ENCODE data around the gene GFAP. TPM values are rescaled to one million over a fixed set of nuclear protein-coding genes. Genes with fewer than 3 reads are reported as not detected.
"Not testable (repeated sequence)": the region's sequence is repeated elsewhere in the genome, so short reads cannot be mapped to it uniquely, and the experiment has no call there.

GFAP gene
- total and polyA plus RNA-seq, 4 donors, result 2,649 to 3,418 (median 2,966) TPM

DNA sequence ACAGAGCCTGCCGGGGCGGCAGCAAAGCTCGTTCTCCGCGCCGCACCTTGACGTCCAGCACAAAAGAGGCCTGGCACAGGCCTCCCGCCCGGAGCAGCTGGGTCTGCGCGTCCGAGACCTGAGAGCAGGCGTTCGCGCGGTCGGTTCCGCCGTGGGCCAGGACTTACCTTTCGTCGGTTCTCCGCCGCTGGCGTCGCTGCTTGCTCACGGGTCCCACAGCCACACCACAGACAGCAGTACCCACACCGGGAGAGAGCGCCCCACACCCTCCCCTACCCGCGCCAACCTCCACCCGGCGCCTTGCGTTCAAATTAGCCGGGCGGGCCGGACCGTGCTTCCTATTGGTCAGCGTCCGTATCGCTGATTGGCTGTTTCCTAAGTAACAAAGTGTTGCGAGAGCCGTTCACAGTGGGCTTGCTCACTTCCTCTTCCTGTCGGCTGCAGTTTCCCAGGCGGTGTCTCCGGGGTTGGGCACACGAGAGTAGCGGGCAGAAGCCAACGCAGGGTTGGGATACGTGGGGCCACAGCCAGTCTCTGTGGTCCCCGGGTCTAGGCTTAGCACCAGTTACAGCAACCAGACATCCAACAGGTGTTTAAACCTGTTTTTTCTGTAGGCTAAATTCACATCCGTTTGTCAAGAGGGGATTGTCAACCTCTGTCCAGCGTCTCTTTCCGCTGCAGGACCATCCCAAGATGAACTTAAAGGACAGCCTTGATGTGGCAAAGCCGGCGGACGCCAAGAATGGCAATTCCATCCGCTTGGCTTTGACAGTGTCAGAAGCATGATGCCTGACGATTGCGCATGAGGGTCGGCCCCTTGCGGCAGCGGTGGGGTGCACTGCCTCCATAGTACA, 32.4 kb upstream of the GFAP start, which contains the start of gene KIF18B:
KIF18B (minus strand) TSS at position 313 of the 854 bp plus-strand sequence. CDS start 11,429 bp downstream, outside the sequence.
- H3K36me3 ChIP-seq (ENCODE audit: control insufficient read depth, insufficient read depth, low read length), result no peaks in the 10 kb centered on the region
- peaks cover 11% of the 10 kb centered on the region for H3K4me1 ChIP-seq (ENCODE audit: control insufficient read depth, insufficient read depth, low read length)
- H3K4me3 ChIP-seq (ENCODE audit: low read depth, low read length), result peak within 1 kb of the TSS; percentile 48
- no peaks in the 10 kb centered on the region for H3K9me3 ChIP-seq (ENCODE audit: control insufficient read depth, insufficient read depth, low read length)
- under 1% methylated on average over 62 of the region's 62 CpGs for WGBS (ENCODE audit: insufficient coverage)
- peak in 5 of 6 donors; percentile 80 to 98 (median 90) for DNase-seq (ENCODE audit: low read depth in 4 of 6, low spot score in 6 of 6)
- H3K27ac ChIP-seq (ENCODE audit: low read depth, low read length), result peak within 1 kb of the TSS; percentile 36
- H3K27me3 ChIP-seq (ENCODE audit: control insufficient read depth, insufficient read depth, low read length), result no peaks in the 10 kb centered on the region

DNA sequence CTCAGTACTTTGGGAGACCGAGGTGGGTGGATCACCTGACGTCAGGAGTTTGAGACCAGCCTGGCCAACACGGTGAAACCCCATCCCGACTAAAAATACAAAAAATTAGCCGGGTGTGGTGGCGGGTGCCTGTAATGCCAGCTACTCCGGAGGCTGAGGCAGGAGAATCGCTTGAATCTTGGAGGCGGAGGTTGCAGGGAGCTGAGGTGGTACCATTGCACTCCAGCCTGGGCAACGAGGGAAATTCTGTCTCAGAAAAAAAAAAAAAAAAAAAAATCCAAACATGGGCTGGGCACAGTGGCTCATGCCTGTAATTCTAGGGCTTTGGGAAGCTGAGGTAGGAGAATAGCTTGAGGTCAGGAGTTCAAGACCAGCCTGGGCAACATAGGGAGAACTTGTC, 30.4 kb upstream of the GFAP start:
- H3K4me1 ChIP-seq (ENCODE audit: control insufficient read depth, insufficient read depth, low read length), result peaks cover 22% of the 10 kb centered on the region
- not testable (repeated sequence) for H3K27ac ChIP-seq (ENCODE audit: low read depth, low read length); H3K9me3 ChIP-seq (ENCODE audit: control insufficient read depth, insufficient read depth, low read length); H3K27me3 ChIP-seq (ENCODE audit: control insufficient read depth, insufficient read depth, low read length); H3K36me3 ChIP-seq (ENCODE audit: control insufficient read depth, insufficient read depth, low read length); DNase-seq (ENCODE audit: low read depth in 4 of 6, low spot score in 6 of 6); H3K4me3 ChIP-seq (ENCODE audit: low read depth, low read length)
- 97% methylated on average over 5 of the region's 10 CpGs for WGBS (ENCODE audit: insufficient coverage)

GRCh38 chr17:44942456-44942855, 27.2 kb upstream of the GFAP start:
- WGBS (ENCODE audit: insufficient coverage), result no CpG with 5 or more reads among the region's 4 CpGs

GRCh38 chr17:44941712-44942331, 26.5 kb upstream of the GFAP start:
- Histone ChIP-seq H3K4me3 (ENCODE audit: low read depth, low read length) (no peak overlapping the region), H3K27me3 (ENCODE audit: control insufficient read depth, insufficient read depth, low read length) (no peaks in the 10 kb centered on the region), H3K4me1 (ENCODE audit: control insufficient read depth, insufficient read depth, low read length) (peaks cover 12% of the 10 kb centered on the region), H3K27ac (ENCODE audit: low read depth, low read length) (peak overlapping the region; percentile 8), H3K36me3 (ENCODE audit: control insufficient read depth, insufficient read depth, low read length) (no peaks in the 10 kb centered on the region), H3K9me3 (ENCODE audit: control insufficient read depth, insufficient read depth, low read length) (no peaks in the 10 kb centered on the region)
- DNase-seq (ENCODE audit: low read depth in 4 of 6, low spot score in 6 of 6), result no peak
- WGBS (ENCODE audit: insufficient coverage), result no CpG with 5 or more reads among the region's 9 CpGs

More at GRCh38 chr17:44942456-44942855, 27.2 kb upstream of the GFAP start:
- H3K27me3 ChIP-seq (ENCODE audit: control insufficient read depth, insufficient read depth, low read length), result no peaks in the 10 kb centered on the region
- H3K4me1 ChIP-seq (ENCODE audit: control insufficient read depth, insufficient read depth, low read length), result peaks cover 18% of the 10 kb centered on the region
- H3K36me3 ChIP-seq (ENCODE audit: control insufficient read depth, insufficient read depth, low read length), result no peaks in the 10 kb centered on the region
- H3K27ac ChIP-seq (ENCODE audit: low read depth, low read length), result peak overlapping the region; percentile 8
- H3K4me3 ChIP-seq (ENCODE audit: low read depth, low read length), result no peak overlapping the region
- no peak for DNase-seq (ENCODE audit: low read depth in 4 of 6, low spot score in 6 of 6)
- H3K9me3 ChIP-seq (ENCODE audit: control insufficient read depth, insufficient read depth, low read length), result no peaks in the 10 kb centered on the region

DNA sequence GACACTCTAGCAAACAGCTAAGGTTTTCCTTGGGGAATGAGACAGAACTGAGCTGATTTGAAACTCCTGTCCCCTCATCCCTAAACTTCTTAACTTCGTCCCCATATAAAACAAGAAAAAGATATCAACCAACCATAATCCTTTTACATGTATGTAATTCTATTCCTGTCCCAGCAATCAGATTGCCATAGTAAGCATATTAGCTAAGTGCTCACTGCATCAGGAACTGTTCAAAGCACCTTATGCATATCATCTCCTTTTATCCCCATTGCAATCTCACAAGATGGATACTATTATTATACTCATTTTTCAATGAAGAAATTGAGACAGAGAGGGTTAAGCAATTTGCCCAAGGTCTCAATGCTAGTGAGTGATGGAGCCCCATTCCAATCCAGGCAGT, 25.5 kb upstream of the GFAP start:
- no peak for DNase-seq (ENCODE audit: low read depth in 4 of 6, low spot score in 6 of 6)
- H3K4me1 ChIP-seq (ENCODE audit: control insufficient read depth, insufficient read depth, low read length), result peaks cover 11% of the 10 kb centered on the region
- peaks cover 5% of the 10 kb centered on the region for H3K36me3 ChIP-seq (ENCODE audit: control insufficient read depth, insufficient read depth, low read length)
- H3K9me3 ChIP-seq (ENCODE audit: control insufficient read depth, insufficient read depth, low read length), result no peaks in the 10 kb centered on the region
- no peak overlapping the region for H3K27ac ChIP-seq (ENCODE audit: low read depth, low read length)
- WGBS (ENCODE audit: insufficient coverage), result 100% methylated on average over 1 of the region's 1 CpG
- H3K27me3 ChIP-seq (ENCODE audit: control insufficient read depth, insufficient read depth, low read length), result no peaks in the 10 kb centered on the region
- no peak overlapping the region for H3K4me3 ChIP-seq (ENCODE audit: low read depth, low read length)

- Histone ChIP-seq H3K4me1 (ENCODE audit: control insufficient read depth, insufficient read depth, low read length) (peaks cover 11% of the 10 kb centered on the region), H3K36me3 (ENCODE audit: control insufficient read depth, insufficient read depth, low read length) (peaks cover 7% of the 10 kb centered on the region), H3K9me3 (ENCODE audit: control insufficient read depth, insufficient read depth, low read length) (no peaks in the 10 kb centered on the region), H3K4me3 (ENCODE audit: low read depth, low read length) (no peak overlapping the region), H3K27me3 (ENCODE audit: control insufficient read depth, insufficient read depth, low read length) (no peaks in the 10 kb centered on the region), H3K27ac (ENCODE audit: low read depth, low read length) (no peak overlapping the region)
- DNase-seq (ENCODE audit: low read depth in 4 of 6, low spot score in 6 of 6), result no peak
- 96% methylated on average over 3 of the region's 4 CpGs for WGBS (ENCODE audit: insufficient coverage)
Measured at GRCh38 chr17:44940317-44940716, 25.0 kb upstream of the GFAP start.

- Histone ChIP-seq H3K9me3 (ENCODE audit: control insufficient read depth, insufficient read depth, low read length) (no peaks in the 10 kb centered on the region), H3K4me1 (ENCODE audit: control insufficient read depth, insufficient read depth, low read length) (no peaks in the 10 kb centered on the region), H3K27me3 (ENCODE audit: control insufficient read depth, insufficient read depth, low read length) (no peaks in the 10 kb centered on the region), H3K27ac (ENCODE audit: low read depth, low read length) (no peak overlapping the region), H3K4me3 (ENCODE audit: low read depth, low read length) (no peak overlapping the region), H3K36me3 (ENCODE audit: control insufficient read depth, insufficient read depth, low read length) (peaks cover 40% of the 10 kb centered on the region)
- no peak for DNase-seq (ENCODE audit: low read depth in 4 of 6, low spot score in 6 of 6)
- WGBS (ENCODE audit: insufficient coverage), result 95% methylated on average over 9 of the region's 9 CpGs
Measured at GRCh38 chr17:44935116-44935515, 19.8 kb upstream of the GFAP start.

GRCh38 chr17:44934745-44935105, 19.4 kb upstream of the GFAP start:
- Histone ChIP-seq H3K4me1 (ENCODE audit: control insufficient read depth, insufficient read depth, low read length) (no peaks in the 10 kb centered on the region), H3K27me3 (ENCODE audit: control insufficient read depth, insufficient read depth, low read length) (no peaks in the 10 kb centered on the region), H3K27ac (ENCODE audit: low read depth, low read length) (no peak overlapping the region), H3K4me3 (ENCODE audit: low read depth, low read length) (no peak overlapping the region), H3K36me3 (ENCODE audit: control insufficient read depth, insufficient read depth, low read length) (peaks cover 40% of the 10 kb centered on the region), H3K9me3 (ENCODE audit: control insufficient read depth, insufficient read depth, low read length) (no peaks in the 10 kb centered on the region)
- no peak for DNase-seq (ENCODE audit: low read depth in 4 of 6, low spot score in 6 of 6)
- 94% methylated on average over 7 of the region's 10 CpGs for WGBS (ENCODE audit: insufficient coverage)

- 97% methylated on average over 34 of the region's 34 CpGs for WGBS (ENCODE audit: insufficient coverage)
- Histone ChIP-seq H3K9me3 (ENCODE audit: control insufficient read depth, insufficient read depth, low read length) (no peaks in the 10 kb centered on the region), H3K27ac (ENCODE audit: low read depth, low read length) (no peak overlapping the region), H3K4me1 (ENCODE audit: control insufficient read depth, insufficient read depth, low read length) (no peaks in the 10 kb centered on the region), H3K27me3 (ENCODE audit: control insufficient read depth, insufficient read depth, low read length) (no peaks in the 10 kb centered on the region), H3K4me3 (ENCODE audit: low read depth, low read length) (no peak overlapping the region), H3K36me3 (ENCODE audit: control insufficient read depth, insufficient read depth, low read length) (peaks cover 40% of the 10 kb centered on the region)
- DNase-seq (ENCODE audit: low read depth in 4 of 6, low spot score in 6 of 6), result no peak
Measured at GRCh38 chr17:44933824-44934744, 18.8 kb upstream of the GFAP start.
